ENCODE results near the gene GALNT2. TPM values are rescaled to one million over a fixed set of nuclear protein-coding genes. Genes with fewer than 3 reads are reported as not detected.

The GALNT2 gene
- total and polyA plus RNA-seq, 2 experiments from 2014 or later, result 96.7 to 143 TPM

DNA sequence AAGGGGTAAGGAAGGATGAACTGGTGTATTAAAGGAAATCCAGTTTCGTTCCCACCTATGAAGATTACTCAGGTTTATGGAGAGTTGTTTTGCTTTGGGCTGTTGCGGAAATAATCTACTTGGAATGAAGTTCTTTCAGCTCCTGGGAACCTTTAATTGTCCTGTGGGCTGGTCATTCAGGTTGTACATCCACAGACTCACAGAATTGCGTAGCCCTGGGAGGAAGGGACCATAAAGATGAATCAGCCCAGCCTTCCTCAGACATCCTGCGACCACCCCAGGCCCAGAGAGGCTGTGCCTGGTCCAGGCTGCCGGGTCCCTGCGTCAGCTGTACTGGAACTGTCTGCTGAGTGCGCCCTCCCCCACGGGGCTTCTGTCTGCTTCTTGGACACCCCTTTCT, 72.7 kb downstream of the GALNT2 start:
- Histone ChIP-seq H3K4me1 (ENCODE audit: insufficient read depth) (no peaks in the 10 kb centered on the region), H3K9me2 (replicated peaks; ENCODE audit: insufficient read depth) (no peaks in the 10 kb centered on the region), H2AFZ (no peak overlapping the region), H3K9me3 (ENCODE audit: low read depth) (no peaks in the 10 kb centered on the region), H3K4me3 (no peak overlapping the region), H3K79me2 (peaks cover 84% of the 10 kb centered on the region), H3K27me3 (no peaks in the 10 kb centered on the region), H3K36me3 (replicated peaks; ENCODE audit: insufficient read depth, low read depth) (no peaks in the 10 kb centered on the region), H3K4me2 (no peak overlapping the region), H4K20me1 (ENCODE audit: insufficient read depth, poor library complexity, severe bottlenecking) (peaks cover 15% of the 10 kb centered on the region), H3K27ac (no peak overlapping the region)
- no peak for DNase-seq (ENCODE audit: low spot score)
- 87% methylated on average over 8 of the region's 8 CpGs for WGBS (ENCODE audit: low lambda C conversion rate, missing lambda C conversion rate)
- TF ChIP-seq, protein P1, sequence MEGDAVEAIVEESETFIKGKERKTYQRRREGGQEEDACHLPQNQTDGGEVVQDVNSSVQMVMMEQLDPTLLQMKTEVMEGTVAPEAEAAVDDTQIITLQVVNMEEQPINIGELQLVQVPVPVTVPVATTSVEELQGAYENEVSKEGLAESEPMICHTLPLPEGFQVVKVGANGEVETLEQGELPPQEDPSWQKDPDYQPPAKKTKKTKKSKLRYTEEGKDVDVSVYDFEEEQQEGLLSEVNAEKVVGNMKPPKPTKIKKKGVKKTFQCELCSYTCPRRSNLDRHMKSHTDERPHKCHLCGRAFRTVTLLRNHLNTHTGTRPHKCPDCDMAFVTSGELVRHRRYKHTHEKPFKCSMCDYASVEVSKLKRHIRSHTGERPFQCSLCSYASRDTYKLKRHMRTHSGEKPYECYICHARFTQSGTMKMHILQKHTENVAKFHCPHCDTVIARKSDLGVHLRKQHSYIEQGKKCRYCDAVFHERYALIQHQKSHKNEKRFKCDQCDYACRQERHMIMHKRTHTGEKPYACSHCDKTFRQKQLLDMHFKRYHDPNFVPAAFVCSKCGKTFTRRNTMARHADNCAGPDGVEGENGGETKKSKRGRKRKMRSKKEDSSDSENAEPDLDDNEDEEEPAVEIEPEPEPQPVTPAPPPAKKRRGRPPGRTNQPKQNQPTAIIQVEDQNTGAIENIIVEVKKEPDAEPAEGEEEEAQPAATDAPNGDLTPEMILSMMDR (IDR thresholded peaks at IDR 0.05; ENCODE audit: poor library complexity), result no peak

- Histone ChIP-seq H3K9me3 (ENCODE audit: low read depth) (no peaks in the 10 kb centered on the region), H3K4me1 (ENCODE audit: insufficient read depth) (no peaks in the 10 kb centered on the region), H3K9me2 (replicated peaks; ENCODE audit: insufficient read depth) (no peaks in the 10 kb centered on the region), H3K36me3 (replicated peaks; ENCODE audit: insufficient read depth, low read depth) (no peaks in the 10 kb centered on the region), H2AFZ (no peak overlapping the region), H3K4me3 (no peak overlapping the region), H3K79me2 (peaks cover 84% of the 10 kb centered on the region), H3K27me3 (no peaks in the 10 kb centered on the region), H4K20me1 (ENCODE audit: insufficient read depth, poor library complexity, severe bottlenecking) (peaks cover 21% of the 10 kb centered on the region), H3K4me2 (no peak overlapping the region), H3K27ac (no peak overlapping the region)
- 64% methylated on average over 12 of the region's 12 CpGs for WGBS (ENCODE audit: low lambda C conversion rate, missing lambda C conversion rate)
- TF ChIP-seq, protein P1 (IDR thresholded peaks at IDR 0.05; ENCODE audit: poor library complexity), result no peak
- TF ChIP-seq EZH2phosphoT487 (IDR thresholded peaks at IDR 0.05; ENCODE audit: low read depth, severe bottlenecking, unreplicated experiment) (no peak), EZH2 (IDR thresholded peaks at IDR 0.05; ENCODE audit: borderline replicate concordance) (no peak)
- no peak for DNase-seq (ENCODE audit: low spot score)
Observed at GRCh38 chr1:230140221-230141020, 73.4 kb downstream of the GALNT2 start.

- H3K4me1 ChIP-seq (ENCODE audit: insufficient read depth), result no peaks in the 10 kb centered on the region
- H4K20me1 ChIP-seq (ENCODE audit: insufficient read depth, poor library complexity, severe bottlenecking), result peaks cover 24% of the 10 kb centered on the region
- no peak overlapping the region for H3K4me3 ChIP-seq
- no peaks in the 10 kb centered on the region for H3K9me2 ChIP-seq (replicated peaks; ENCODE audit: insufficient read depth)
- H3K4me2 ChIP-seq, result no peak overlapping the region
- 94% methylated on average over 8 of the region's 8 CpGs for WGBS (ENCODE audit: low lambda C conversion rate, missing lambda C conversion rate)
- DNase-seq (ENCODE audit: low spot score), result no peak
- H3K27ac ChIP-seq, result no peak overlapping the region
- no peak overlapping the region for H2AFZ ChIP-seq
- H3K9me3 ChIP-seq (ENCODE audit: low read depth), result no peaks in the 10 kb centered on the region
- no peak for TF ChIP-seq EZH2phosphoT487 (IDR thresholded peaks at IDR 0.05; ENCODE audit: low read depth, severe bottlenecking, unreplicated experiment)
- TF ChIP-seq, protein P1 (IDR thresholded peaks at IDR 0.05; ENCODE audit: poor library complexity), result no peak
- H3K27me3 ChIP-seq, result no peaks in the 10 kb centered on the region
- H3K79me2 ChIP-seq, result peaks cover 84% of the 10 kb centered on the region
- no peaks in the 10 kb centered on the region for H3K36me3 ChIP-seq (replicated peaks; ENCODE audit: insufficient read depth, low read depth)
Observed at GRCh38 chr1:230141021-230141648, 74.1 kb downstream of the GALNT2 start.
